Upper lobe of left lung (tissue), 6 donors: ENCODE data around the gene SPATA20. TPM values are rescaled to one million over a fixed set of nuclear protein-coding genes. Genes with fewer than 3 reads are reported as not detected.
A peak's percentile ranks its signal among the peaks of the same experiment; 100 is the strongest.

ENCODE experiments used
- ATAC-seq, 2 donors: fragments of 200-7000 bp; cut with Tn5 transposase; one replicate each; pipeline ENCODE4 v1.9.1; 2022; ENCODE audit warnings: mild to moderate bottlenecking in 2 of 2, moderate library complexity in 2 of 2; ENCODE audit not compliant: low FRiP score in 2 of 2
- DNase-seq, 2 donors: peaks; one replicate each; pipeline ENCODE4 v3.0.0-alpha.2; 2019 to 2020
- H3K27ac ChIP-seq, 4 donors: fragments of 200-600 bp; sonication (generic); one replicate each; pipeline ENCODE4 v1.5.1; 2016 to 2019
- H3K27me3 ChIP-seq, 4 donors: fragments of 200-600 bp; sonication (generic); one replicate each; pipeline ENCODE4 v1.5.1; 2017 to 2019
- H3K36me3 ChIP-seq, 4 donors: fragments of 200-600 bp; sonication (generic); one replicate each; pipeline ENCODE4 v1.5.1; 2016 to 2019
- H3K4me1 ChIP-seq, 4 donors: fragments of 200-600 bp; sonication (generic); one replicate each; pipeline ENCODE4 v1.5.1; 2018 to 2019
- H3K4me3 ChIP-seq, 4 donors: fragments of 200-600 bp; sonication (generic); one replicate each; pipeline ENCODE4 v1.5.1; 2017 to 2019; ENCODE audit warnings: mild to moderate bottlenecking in 2 of 4, moderate library complexity in 1 of 4
- H3K9me3 ChIP-seq, 4 donors: fragments of 200-600 bp; sonication (generic); one replicate each; pipeline ENCODE4 v1.5.1; 2018 to 2019
- CTCF ChIP-seq, 6 experiments: fragments of 450-650 bp in 4 of 6; fragments of 200-600 bp in 2 of 6; sonication (generic) in 2 of 6; IDR thresholded peaks; one replicate each; pipeline ENCODE4 v1.5.1; 2016 to 2019; ENCODE audit warnings: antibody characterized with exemption in 6 of 6
- EP300 ChIP-seq, 4 donors: sonication (generic); formaldehyde crosslinking; IDR thresholded peaks; one replicate each; pipeline ENCODE4 v1.5.1; 2017; ENCODE audit warnings: antibody characterized with exemption in 4 of 4, control low read depth in 2 of 4
- POLR2A ChIP-seq, 4 donors: fragments of 450-650 bp; IDR thresholded peaks; one replicate each; pipeline ENCODE4 v1.5.1; 2016 to 2017; ENCODE audit warnings: antibody characterized with exemption in 4 of 4, mild to moderate bottlenecking in 2 of 4
- POLR2AphosphoS5 ChIP-seq, 2 donors: sonication (generic); formaldehyde crosslinking; IDR thresholded peaks; one replicate each; pipeline ENCODE4 v1.5.1; 2017; ENCODE audit warnings: antibody characterized with exemption in 2 of 2
- WGBS, 2 donors: methylation state at CpG; one replicate each; pipeline ENCODE4 v1.1.5; 2017 to 2018; 5-methylcytosine and 5-hydroxymethylcytosine counted together
- total RNA-seq, 6 donors: library from RNA; depleted of rRNA in 4 of 6; stranded (reverse); fragments of >200 nt in 4 of 6; gene quantifications; one replicate each; pipeline versions ENCODE4 v1.1.0 to v1.2.1, GENCODE V29; 2016 to 2021
- donor health status: DM: no; HTN: no; CAD: no; lungs with moderate emphysema.
- donor health status: DM: no; HTN: yes; CAD: no; lungs with severe emphysema.

SPATA20 gene
- total RNA-seq, 6 donors from 2014 or later = 32.9 to 111 (median 46.4) TPM

GRCh38 chr17:50545311-50545710, 1.7 kb upstream of the SPATA20 start:
- TF ChIP-seq POLR2AphosphoS5 (IDR thresholded peaks at IDR 0.05) = no peak
- H3K4me3 ChIP-seq = no peak overlapping the region
- WGBS, 2 donors = 33 to 50% methylated on average over 8 of the region's 8 CpGs
- no peaks in the 10 kb centered on the region for H3K9me3 ChIP-seq
- peaks cover 27 to 44% (median 34%) of the 10 kb centered on the region in 4 donors for H3K4me1 ChIP-seq
- no peaks in the 10 kb centered on the region for H3K27me3 ChIP-seq
- no peak for ATAC-seq
- DNase-seq = no peak
- peaks cover 0 to 7% (median 0%) of the 10 kb centered on the region in 4 donors for H3K36me3 ChIP-seq
- H3K27ac ChIP-seq = no peak overlapping the region

- TF ChIP-seq POLR2A (IDR thresholded peaks at IDR 0.05) (no peak), POLR2AphosphoS5 (IDR thresholded peaks at IDR 0.05) (no peak), EP300 (IDR thresholded peaks at IDR 0.05) (no peak), CTCF (IDR thresholded peaks at IDR 0.05) (no peak)
- no peak for DNase-seq
- H3K4me3 ChIP-seq = peak overlapping the region in 3 of 4 donors; percentile 52 to 60 (median 57)
- H3K9me3 ChIP-seq = no peaks in the 10 kb centered on the region
- no peak for ATAC-seq
- peaks cover 22 to 44% (median 28%) of the 10 kb centered on the region in 4 donors for H3K4me1 ChIP-seq
- H3K36me3 ChIP-seq = peaks cover 0 to 11% (median 1%) of the 10 kb centered on the region in 4 donors
- H3K27me3 ChIP-seq = no peaks in the 10 kb centered on the region
- peak overlapping the region in 1 of 4 donors; percentile 93 for H3K27ac ChIP-seq
- WGBS, 2 donors = 47 to 49% methylated on average over 4 of the region's 4 CpGs
These were observed 306 bp upstream of the SPATA20 start for GRCh38 chr17:50546701-50547034.

- DNase-seq (no peak), ATAC-seq (no peak)
- 56% methylated on average over 5 of the region's 5 CpGs; no CpG with 5 or more reads in 1 of the 2 donors for WGBS, 2 donors
These were observed 736 bp downstream of the SPATA20 start for GRCh38 chr17:50547736-50548083.

GRCh38 chr17:50548831-50549230, 1.9 kb downstream of the SPATA20 start:
- DNase-seq = no peak

More at GRCh38 chr17:50547736-50548083, 736 bp downstream of the SPATA20 start:
- no peaks in the 10 kb centered on the region for H3K27me3 ChIP-seq
- H3K36me3 ChIP-seq = peaks cover 0 to 11% (median 3%) of the 10 kb centered on the region in 4 donors
- no peaks in the 10 kb centered on the region for H3K9me3 ChIP-seq
- peak overlapping the region in 3 of 4 donors; percentile 52 to 60 (median 57) for H3K4me3 ChIP-seq
- no peak for TF ChIP-seq POLR2A (IDR thresholded peaks at IDR 0.05)
- TF ChIP-seq CTCF (IDR thresholded peaks at IDR 0.05) = no peak
- TF ChIP-seq EP300 (IDR thresholded peaks at IDR 0.05) = no peak
- no peak for TF ChIP-seq POLR2AphosphoS5 (IDR thresholded peaks at IDR 0.05)
- peak overlapping the region in 3 of 4 donors; percentile 79 to 93 (median 87) for H3K27ac ChIP-seq
- peaks cover 17 to 34% (median 20%) of the 10 kb centered on the region in 4 donors for H3K4me1 ChIP-seq

GRCh38 chr17:50549256-50549941, 2.4 kb downstream of the SPATA20 start:
- ATAC-seq (no peak), DNase-seq (no peak)
- Histone ChIP-seq H3K9me3 (no peaks in the 10 kb centered on the region), H3K27me3 (no peaks in the 10 kb centered on the region), H3K36me3 (peaks cover 0 to 11% (median 3%) of the 10 kb centered on the region in 4 donors), H3K27ac (no peak overlapping the region), H3K4me1 (peaks cover 12 to 26% (median 13%) of the 10 kb centered on the region in 4 donors), H3K4me3 (no peak overlapping the region)
- 99 to 100% methylated on average over 3 to 15 of the region's 19 CpGs for WGBS, 2 donors
- TF ChIP-seq POLR2A (IDR thresholded peaks at IDR 0.05) = no peak
- no peak for TF ChIP-seq CTCF (IDR thresholded peaks at IDR 0.05)
- TF ChIP-seq POLR2AphosphoS5 (IDR thresholded peaks at IDR 0.05) = no peak
- TF ChIP-seq EP300 (IDR thresholded peaks at IDR 0.05) = no peak

More at GRCh38 chr17:50548831-50549230, 1.9 kb downstream of the SPATA20 start:
- Histone ChIP-seq H3K4me1 (peaks cover 12 to 26% (median 13%) of the 10 kb centered on the region in 4 donors), H3K27me3 (no peaks in the 10 kb centered on the region), H3K4me3 (no peak overlapping the region), H3K27ac (no peak overlapping the region), H3K36me3 (peaks cover 0 to 11% (median 3%) of the 10 kb centered on the region in 4 donors), H3K9me3 (no peaks in the 10 kb centered on the region)
- 93 to 96% methylated on average over 12 to 18 of the region's 18 CpGs for WGBS, 2 donors
- TF ChIP-seq CTCF (IDR thresholded peaks at IDR 0.05) (no peak), POLR2AphosphoS5 (IDR thresholded peaks at IDR 0.05) (no peak), EP300 (IDR thresholded peaks at IDR 0.05) (no peak), POLR2A (IDR thresholded peaks at IDR 0.05) (no peak)
- no peak for ATAC-seq
